Heart right ventricle (tissue), 16 donors: ENCODE measurements around the gene FHIT. TPM values are rescaled to one million over a fixed set of nuclear protein-coding genes. Genes with fewer than 3 reads are reported as not detected.

Source experiments
- ATAC-seq, 8 donors: fragments of 200-7000 bp; cut with Tn5 transposase; one replicate each; pipeline ENCODE4 v1.9.1; 2020; ENCODE audit warnings: mild to moderate bottlenecking in 8 of 8, moderate library complexity in 8 of 8, moderate number of reproducible peaks in 1 of 8
- DNase-seq, 2 donors: peaks; one replicate each; pipeline ENCODE4 v3.0.0-alpha.2; 2020
- H3K27ac ChIP-seq, 10 donors: fragments of 200-600 bp; sonication (generic) in 2 of 10; one replicate each; pipeline versions ENCODE4 v1.5.0 to v1.8.0; 2020 to 2022; ENCODE audit warnings: mild to moderate bottlenecking in 3 of 10
- H3K27me3 ChIP-seq, 7 donors: fragments of 200-600 bp; one replicate each; pipeline ENCODE4 v1.8.0; 2021 to 2022; ENCODE audit warnings: mild to moderate bottlenecking in 2 of 7
- H3K36me3 ChIP-seq, 9 donors: fragments of 200-600 bp; sonication (generic) in 1 of 9; one replicate each; pipeline versions ENCODE4 v1.5.0 to v1.8.0; 2020 to 2022; ENCODE audit warnings: mild to moderate bottlenecking in 2 of 9
- H3K4me1 ChIP-seq, 9 donors: fragments of 200-600 bp; sonication (generic) in 1 of 9; one replicate each; pipeline versions ENCODE4 v1.5.0 to v1.8.0; 2020 to 2022; ENCODE audit warnings: mild to moderate bottlenecking in 4 of 9
- H3K4me3 ChIP-seq, 10 donors: fragments of 200-600 bp; sonication (generic) in 2 of 10; one replicate each; pipeline versions ENCODE4 v1.5.0 to v1.8.0; 2020 to 2022; ENCODE audit warnings: mild to moderate bottlenecking in 7 of 10, moderate library complexity in 2 of 10
- H3K9me3 ChIP-seq, 11 donors: fragments of 200-600 bp in 10 of 11; sonication (generic) in 2 of 11; one replicate each; pipeline versions ENCODE4 v1.5.0 to v1.8.0; 2013 to 2022; ENCODE audit warnings: mild to moderate bottlenecking in 2 of 11, control low read depth in 1 of 11, moderate library complexity in 1 of 11
- WGBS, 2 donors: extraction: QIAGEN DNeasy Blood & Tissue Kit; methylation state at CpG; one replicate each; pipeline ENCODE4 v1.1.7; 2013; ENCODE audit warnings: inconsistent platforms in 1 of 2; 5-methylcytosine and 5-hydroxymethylcytosine counted together
- intact Hi-C, 10 donors: fragments of 100-400 bp; cut with DNase I; formaldehyde crosslinking; loops; one replicate each; pipeline versions ENCODE4 v1.11.1 to v1.14.2; 2022
- polyA plus RNA-seq, 2 donors: library from polyadenylated mRNA; stranded (reverse); fragments of 200-250 nt; gene quantifications; one replicate each; pipeline ENCODE4 v1.2.3, GENCODE V29; 2013
- total RNA-seq, 10 donors: library from RNA; stranded (reverse); fragmentation: NEBNext Ultra II Directional in 3 of 10; extraction: Animal tissue kit (Norgen Biotek cat#: 25700) in 3 of 10; gene quantifications; one replicate each; pipeline versions ENCODE4 v1.2.1 to v1.2.4, GENCODE V29; 2021 to 2023
- TF ChIP-seq, protein P1 (sequence below), 9 donors: fragments of 200-600 bp; sonication (generic) in 2 of 9; IDR thresholded peaks; one replicate each; pipeline versions ENCODE4 v1.5.0 to v1.8.0; 2021 to 2022; ENCODE audit warnings: antibody characterized with exemption in 9 of 9, mild to moderate bottlenecking in 5 of 9, moderate library complexity in 1 of 9
- donor health status: Arrhythmogenic right ventricular cardiomyopathy.
- donor health status: ischemic (EF 13 %, LVEDD 7.1; RV severe dilation, severe dysfunction).
- donor health status: healthy with polysubstance abuse.
- donor health status: DM: no; HTN: yes; CAD: no.
- donor health status: DM: no; HTN: no; CAD: no.
- donor health status: ischemic (EF 25% LVEDD 6.9; RV normal size, moderate dysfunction).
- donor health status: ischemic (EF 25% LVEDD 5.7; RV mildly dilated, moderate dysfunction).
- donor health status: healthy.
- donor health status: DM: yes; HTN: yes; CAD: no.
- donor health status: Ischemic cardiomyopathy.
- donor health status: ischemic (EF 35%, LVEDD 5.7; RV mildly dilated, moderate dysfunction).
- donor health status: nonischemic (EF 11% LVEDD 7.7; RV severe dilation, severe dysfunction).
- donor health status: DM: yes; HTN: yes; CAD: no.
- donor health status: PGD.
- donor health status: ischemic (EF 29% LVEDD 5.4; RV normal size, mild dysfunction).
- donor health status: nonischemic (EF 23%, LVEDD 6.1; RV moderate dilation, normal function).

Gene FHIT
- total and polyA plus RNA-seq, 12 donors = 4.7 to 25.5 (median 18.3) TPM

DNA sequence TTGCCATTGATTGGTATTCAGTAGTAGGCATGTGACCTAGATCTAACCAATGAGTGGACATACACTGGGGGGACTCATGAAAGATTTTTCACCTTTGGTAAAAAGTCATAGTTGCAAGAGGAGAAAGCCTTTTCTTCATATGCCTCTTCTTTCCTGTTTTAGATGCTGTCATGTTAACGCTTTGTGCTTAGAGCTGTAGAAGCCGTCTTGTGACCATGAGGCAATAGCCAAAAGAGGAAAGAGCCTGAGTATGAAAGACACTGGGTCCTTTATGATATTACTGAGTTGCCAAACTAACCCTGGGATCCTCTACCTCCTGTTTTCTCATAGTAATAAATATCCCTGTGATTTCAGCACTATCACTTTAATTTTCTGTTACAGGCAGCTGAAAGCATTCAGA, 396.0 kb downstream of the FHIT start:
- intact Hi-C loops = no loop called here
- no peaks in the 10 kb centered on the region for H3K36me3 ChIP-seq
- peaks cover 0 to 16% (median 0%) of the 10 kb centered on the region in 9 donors for H3K4me1 ChIP-seq
- TF ChIP-seq, protein P1, sequence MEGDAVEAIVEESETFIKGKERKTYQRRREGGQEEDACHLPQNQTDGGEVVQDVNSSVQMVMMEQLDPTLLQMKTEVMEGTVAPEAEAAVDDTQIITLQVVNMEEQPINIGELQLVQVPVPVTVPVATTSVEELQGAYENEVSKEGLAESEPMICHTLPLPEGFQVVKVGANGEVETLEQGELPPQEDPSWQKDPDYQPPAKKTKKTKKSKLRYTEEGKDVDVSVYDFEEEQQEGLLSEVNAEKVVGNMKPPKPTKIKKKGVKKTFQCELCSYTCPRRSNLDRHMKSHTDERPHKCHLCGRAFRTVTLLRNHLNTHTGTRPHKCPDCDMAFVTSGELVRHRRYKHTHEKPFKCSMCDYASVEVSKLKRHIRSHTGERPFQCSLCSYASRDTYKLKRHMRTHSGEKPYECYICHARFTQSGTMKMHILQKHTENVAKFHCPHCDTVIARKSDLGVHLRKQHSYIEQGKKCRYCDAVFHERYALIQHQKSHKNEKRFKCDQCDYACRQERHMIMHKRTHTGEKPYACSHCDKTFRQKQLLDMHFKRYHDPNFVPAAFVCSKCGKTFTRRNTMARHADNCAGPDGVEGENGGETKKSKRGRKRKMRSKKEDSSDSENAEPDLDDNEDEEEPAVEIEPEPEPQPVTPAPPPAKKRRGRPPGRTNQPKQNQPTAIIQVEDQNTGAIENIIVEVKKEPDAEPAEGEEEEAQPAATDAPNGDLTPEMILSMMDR (IDR thresholded peaks at IDR 0.05) = no peak
- 89 to 92% methylated on average over 2 of the region's 2 CpGs for WGBS, 2 donors
- H3K27me3 ChIP-seq = no peaks in the 10 kb centered on the region
- H3K9me3 ChIP-seq = peaks cover 0 to 6% (median 0%) of the 10 kb centered on the region in 11 donors
- DNase-seq (no peak), ATAC-seq (no peak)
- H3K4me3 ChIP-seq = no peak overlapping the region
- H3K27ac ChIP-seq = no peak overlapping the region

DNA sequence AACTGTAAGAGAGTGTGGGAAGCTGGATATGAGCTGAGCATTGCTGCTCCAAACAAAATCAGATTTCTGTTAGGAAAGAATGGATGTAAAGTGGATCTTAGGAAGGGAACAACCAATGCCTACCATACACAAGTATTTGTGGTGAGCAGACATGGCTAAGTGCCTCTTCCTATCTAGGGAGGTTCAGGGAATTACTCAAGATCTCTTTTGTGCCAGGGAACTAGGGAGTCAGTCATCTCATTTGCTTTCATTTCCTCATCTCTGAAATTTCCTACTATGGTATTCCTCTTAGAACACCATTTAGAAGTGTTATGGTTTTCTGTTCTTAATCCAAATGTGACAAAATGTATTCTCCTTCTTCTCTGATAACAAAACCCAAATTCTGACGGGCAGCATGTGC, 396.5 kb downstream of the FHIT start:
- Histone ChIP-seq H3K9me3 (peaks cover 0 to 6% (median 0%) of the 10 kb centered on the region in 11 donors), H3K27ac (peak overlapping the region in 1 of 10 donors; percentile 39), H3K4me3 (no peak overlapping the region), H3K36me3 (no peaks in the 10 kb centered on the region), H3K27me3 (no peaks in the 10 kb centered on the region), H3K4me1 (peaks cover 0 to 16% (median 0%) of the 10 kb centered on the region in 9 donors)
- TF ChIP-seq, protein P1 (IDR thresholded peaks at IDR 0.05) = no peak
- intact Hi-C loops = no loop called here
- ATAC-seq = no peak
- 69 to 83% methylated on average over 1 of the region's 1 CpG for WGBS, 2 donors
- DNase-seq = no peak

DNA sequence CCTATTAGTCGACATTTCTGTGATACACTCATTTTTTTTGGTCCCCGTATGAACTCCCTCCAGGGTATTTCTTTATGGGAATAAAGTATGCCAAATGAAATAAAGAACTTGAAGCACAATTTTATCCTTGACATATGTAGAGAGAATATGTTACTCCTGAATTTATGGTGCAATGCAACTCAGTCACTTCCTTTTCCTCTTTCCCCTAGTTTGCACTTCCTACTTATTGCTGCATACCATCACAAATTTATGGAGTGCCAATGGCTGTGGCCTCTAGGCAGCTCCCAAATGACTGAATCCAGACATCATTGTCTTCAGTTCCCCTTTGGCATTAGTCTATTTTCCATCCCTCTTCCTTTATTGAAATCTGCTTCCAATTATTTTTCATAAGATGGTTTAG, 403.5 kb downstream of the FHIT start:
- no peaks in the 10 kb centered on the region for H3K27me3 ChIP-seq
- TF ChIP-seq, protein P1 (IDR thresholded peaks at IDR 0.05) = no peak
- no peaks in the 10 kb centered on the region for H3K4me1 ChIP-seq
- DNase-seq (no peak), ATAC-seq (no peak)
- WGBS, 2 donors = 47 to 63% methylated on average over 2 of the region's 2 CpGs
- H3K4me3 ChIP-seq = no peak overlapping the region
- no peaks in the 10 kb centered on the region for H3K36me3 ChIP-seq
- H3K27ac ChIP-seq = no peak overlapping the region
- peaks cover 0 to 6% (median 0%) of the 10 kb centered on the region in 11 donors for H3K9me3 ChIP-seq
- intact Hi-C loops = no loop called here

DNA sequence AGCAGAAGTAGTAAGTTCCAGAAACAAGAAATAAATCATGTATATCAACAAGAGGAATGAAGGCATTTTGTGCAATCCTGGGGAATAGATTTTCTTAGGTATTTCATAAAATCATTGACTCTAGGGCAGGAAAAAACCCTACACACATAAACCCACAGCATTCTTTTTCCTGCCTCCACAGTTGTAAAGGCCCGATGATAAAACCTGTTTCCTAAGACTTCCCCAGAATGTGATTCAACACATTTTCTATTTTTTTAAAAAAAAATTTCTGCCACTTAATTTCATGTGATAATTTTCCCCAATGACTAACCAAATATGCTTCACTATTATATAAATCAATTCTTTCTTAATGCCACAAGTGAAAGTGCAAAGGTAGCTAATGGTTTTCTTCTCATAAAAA, 407.0 kb downstream of the FHIT start:
- DNase-seq = no peak
- Histone ChIP-seq H3K36me3 (no peaks in the 10 kb centered on the region), H3K27ac (no peak overlapping the region), H3K4me3 (no peak overlapping the region), H3K9me3 (no peaks in the 10 kb centered on the region), H3K27me3 (no peaks in the 10 kb centered on the region), H3K4me1 (no peaks in the 10 kb centered on the region)
- no peak for ATAC-seq
- intact Hi-C loops = no loop called here
- WGBS, 2 donors = 86 to 100% methylated on average over 1 of the region's 1 CpG
- TF ChIP-seq, protein P1 (IDR thresholded peaks at IDR 0.05) = no peak
